Measurements from ENCODE around the gene ZHX3. TPM values are rescaled to one million over a fixed set of nuclear protein-coding genes. Genes with fewer than 3 reads are reported as not detected.

ZHX3 gene
- total RNA-seq, 6 experiments from 2014 or later: 17.6 to 47.4 (median 26.2) TPM

DNA sequence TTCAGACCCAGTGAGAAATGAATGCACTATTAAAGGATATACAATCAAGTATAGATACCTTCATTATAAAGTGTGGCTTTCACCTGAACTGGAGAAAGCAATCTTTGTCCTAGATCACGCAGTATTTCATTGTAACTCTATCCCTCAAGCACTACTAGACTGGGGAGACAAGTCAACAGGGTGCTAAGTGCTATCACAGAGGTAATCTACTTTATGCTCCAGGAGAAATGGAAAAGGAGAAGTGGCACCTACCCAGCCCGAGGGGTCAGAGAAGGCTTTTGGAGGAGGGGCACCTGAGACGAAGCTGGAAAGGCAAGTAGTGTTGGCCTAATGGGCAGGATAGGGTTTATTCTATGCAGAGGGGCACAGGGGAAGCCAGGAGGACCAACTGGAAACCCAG is 17.1 kb downstream of the ZHX3 start:
- WGBS (ENCODE audit: insufficient coverage, low coverage, low lambda C conversion rate, missing lambda C conversion rate): 65% methylated on average over 3 of the region's 3 CpGs
- H3K4me3 ChIP-seq: no peak overlapping the region
- no peak for TF ChIP-seq POLR2A (IDR thresholded peaks at IDR 0.05)
- TF ChIP-seq, protein P1, sequence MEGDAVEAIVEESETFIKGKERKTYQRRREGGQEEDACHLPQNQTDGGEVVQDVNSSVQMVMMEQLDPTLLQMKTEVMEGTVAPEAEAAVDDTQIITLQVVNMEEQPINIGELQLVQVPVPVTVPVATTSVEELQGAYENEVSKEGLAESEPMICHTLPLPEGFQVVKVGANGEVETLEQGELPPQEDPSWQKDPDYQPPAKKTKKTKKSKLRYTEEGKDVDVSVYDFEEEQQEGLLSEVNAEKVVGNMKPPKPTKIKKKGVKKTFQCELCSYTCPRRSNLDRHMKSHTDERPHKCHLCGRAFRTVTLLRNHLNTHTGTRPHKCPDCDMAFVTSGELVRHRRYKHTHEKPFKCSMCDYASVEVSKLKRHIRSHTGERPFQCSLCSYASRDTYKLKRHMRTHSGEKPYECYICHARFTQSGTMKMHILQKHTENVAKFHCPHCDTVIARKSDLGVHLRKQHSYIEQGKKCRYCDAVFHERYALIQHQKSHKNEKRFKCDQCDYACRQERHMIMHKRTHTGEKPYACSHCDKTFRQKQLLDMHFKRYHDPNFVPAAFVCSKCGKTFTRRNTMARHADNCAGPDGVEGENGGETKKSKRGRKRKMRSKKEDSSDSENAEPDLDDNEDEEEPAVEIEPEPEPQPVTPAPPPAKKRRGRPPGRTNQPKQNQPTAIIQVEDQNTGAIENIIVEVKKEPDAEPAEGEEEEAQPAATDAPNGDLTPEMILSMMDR (IDR thresholded peaks at IDR 0.05): no peak
- DNase-seq: no peak
- H3K4me1 ChIP-seq: peaks cover 0 to 27% (median 11%) of the 10 kb centered on the region in 4 donors
- intact Hi-C loops (cut with DNase I): no loop called here
- no peaks in the 10 kb centered on the region for H3K9me3 ChIP-seq
- no peaks in the 10 kb centered on the region for H3K27me3 ChIP-seq
- ATAC-seq: no peak
- no peak overlapping the region for H3K27ac ChIP-seq
- H3K36me3 ChIP-seq: no peaks in the 10 kb centered on the region

- WGBS (ENCODE audit: insufficient coverage, low coverage, low lambda C conversion rate, missing lambda C conversion rate): 85% methylated on average over 3 of the region's 3 CpGs
These were observed 17.6 kb downstream of the ZHX3 start for GRCh38 chr20:41299899-41300298.

DNA sequence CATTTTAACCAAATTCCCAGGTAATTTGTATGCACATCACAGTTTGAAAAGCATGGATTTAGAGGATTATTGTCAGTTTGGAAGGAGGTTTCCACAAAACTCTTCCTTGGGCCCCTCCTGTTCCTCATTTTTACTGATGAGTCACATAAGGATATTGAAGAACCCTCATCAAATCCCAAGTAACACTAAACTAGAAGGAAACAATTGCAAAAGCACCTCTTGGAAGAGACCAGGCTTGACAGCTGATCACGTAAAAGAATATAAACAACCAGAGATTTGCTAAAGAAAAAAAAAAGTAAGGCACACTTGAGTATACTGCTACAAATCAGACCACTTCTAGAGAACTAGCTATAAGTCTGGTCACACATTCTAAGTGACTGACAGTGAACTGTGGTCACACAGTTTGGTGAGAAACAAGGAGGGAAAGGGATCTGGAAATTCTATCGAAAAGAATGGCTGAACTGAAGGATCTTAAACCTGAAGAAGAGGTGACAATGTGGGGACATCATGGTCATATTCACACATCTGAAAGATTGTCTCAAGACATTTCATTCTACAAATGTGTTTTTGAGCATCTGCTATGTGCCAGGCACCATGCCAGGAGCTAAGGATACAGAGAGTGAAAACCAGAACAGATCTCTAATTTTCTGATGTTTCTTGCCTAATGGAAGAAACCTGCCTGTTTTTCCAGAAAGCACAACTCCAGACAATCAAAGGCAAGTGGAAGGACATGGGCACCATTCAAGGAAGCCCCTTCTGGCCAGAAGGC is 24.1 kb downstream of the ZHX3 start:
- no peak for ATAC-seq

More at GRCh38 chr20:41299899-41300298, 17.6 kb downstream of the ZHX3 start:
- no peak overlapping the region for H3K27ac ChIP-seq
- no peaks in the 10 kb centered on the region for H3K9me3 ChIP-seq
- intact Hi-C loops (cut with DNase I): no loop called here
- peaks cover 0 to 27% (median 11%) of the 10 kb centered on the region in 4 donors for H3K4me1 ChIP-seq
- DNase-seq: no peak
- TF ChIP-seq, protein P1 (IDR thresholded peaks at IDR 0.05): no peak
- TF ChIP-seq POLR2A (IDR thresholded peaks at IDR 0.05): no peak
- H3K36me3 ChIP-seq: no peaks in the 10 kb centered on the region
- no peak overlapping the region for H3K4me3 ChIP-seq
- no peaks in the 10 kb centered on the region for H3K27me3 ChIP-seq
- ATAC-seq: no peak

DNA sequence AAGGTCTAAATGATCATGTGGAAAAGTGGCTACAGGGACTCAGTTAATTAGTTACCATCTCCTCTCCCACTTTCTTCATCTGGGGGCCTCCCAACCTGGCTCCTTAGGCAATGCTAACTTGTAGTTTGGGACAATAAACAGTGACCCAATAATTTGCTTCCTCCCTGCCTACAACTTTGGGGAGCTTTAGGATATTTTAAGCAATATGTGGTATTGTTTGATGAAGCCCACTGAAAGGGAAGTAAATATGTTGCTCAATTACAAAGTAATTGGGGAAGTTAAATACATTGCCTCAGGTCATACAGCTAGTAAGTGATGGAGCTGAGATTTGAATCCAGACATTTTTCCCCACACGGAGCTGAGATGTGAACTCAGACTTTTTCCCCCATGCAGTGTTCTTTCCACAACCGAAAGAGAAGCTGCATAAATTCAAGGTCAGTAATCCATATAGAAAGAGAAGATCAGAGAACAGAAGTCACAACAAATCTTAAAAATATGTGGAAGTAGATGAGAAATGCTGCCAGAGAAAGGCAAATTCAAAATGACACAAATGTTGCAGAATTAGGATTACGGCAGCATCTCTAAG is 26.6 kb downstream of the ZHX3 start:
- H3K27ac ChIP-seq: no peak overlapping the region
- no peaks in the 10 kb centered on the region for H3K27me3 ChIP-seq
- H3K4me3 ChIP-seq: no peak overlapping the region
- H3K9me3 ChIP-seq: no peaks in the 10 kb centered on the region
- TF ChIP-seq, protein P1 (IDR thresholded peaks at IDR 0.05): no peak
- TF ChIP-seq POLR2A (IDR thresholded peaks at IDR 0.05): no peak
- H3K4me1 ChIP-seq: peaks cover 0 to 21% (median 2%) of the 10 kb centered on the region in 4 donors
- DNase-seq (no peak), ATAC-seq (no peak)
- intact Hi-C loops (cut with DNase I): no loop called here
- no peaks in the 10 kb centered on the region for H3K36me3 ChIP-seq
- 71% methylated on average over 3 of the region's 3 CpGs for WGBS (ENCODE audit: insufficient coverage, low coverage, low lambda C conversion rate, missing lambda C conversion rate)

More for the DNA sequence above, 24.1 kb downstream of the ZHX3 start:
- 69% methylated on average over 2 of the region's 2 CpGs for WGBS (ENCODE audit: insufficient coverage, low coverage, low lambda C conversion rate, missing lambda C conversion rate)
- TF ChIP-seq, protein P1 (IDR thresholded peaks at IDR 0.05): no peak
- no peak for TF ChIP-seq POLR2A (IDR thresholded peaks at IDR 0.05)
- no peak for DNase-seq
- intact Hi-C loops (cut with DNase I): no loop called here
- Histone ChIP-seq H3K27ac (no peak overlapping the region), H3K4me3 (no peak overlapping the region), H3K4me1 (peaks cover 0 to 32% (median 11%) of the 10 kb centered on the region in 4 donors), H3K27me3 (no peaks in the 10 kb centered on the region), H3K9me3 (no peaks in the 10 kb centered on the region), H3K36me3 (no peaks in the 10 kb centered on the region)

All from right lobe of liver (tissue), 6 donors.